Right lobe of liver (tissue), 6 donors: ENCODE results near the gene VGLL3. TPM values are rescaled to one million over a fixed set of nuclear protein-coding genes. Genes with fewer than 3 reads are reported as not detected.
"Not testable (repeated sequence)": the region's sequence is repeated elsewhere in the genome, so short reads cannot be mapped to it uniquely, and the experiment has no call there.

ENCODE experiments used
- ATAC-seq, 4 donors: fragments of 200-7000 bp; cut with Tn5 transposase; one replicate each; pipeline ENCODE4 v1.9.1; 2020; ENCODE audit warnings: mild to moderate bottlenecking in 4 of 4, moderate library complexity in 4 of 4
- DNase-seq, 3 donors: peaks; one replicate each; pipeline ENCODE4 v3.0.0-alpha.2; 2020
- H3K27ac ChIP-seq, 3 donors: fragments of 200-600 bp; one replicate each; pipeline ENCODE4 v1.8.0; 2022
- H3K27me3 ChIP-seq, 2 donors: fragments of 200-600 bp; one replicate each; pipeline ENCODE4 v1.8.0; 2022
- H3K36me3 ChIP-seq, 4 donors: fragments of 200-600 bp; sonication (generic) in 1 of 4; one replicate each; pipeline versions ENCODE4 v1.5.1 to v1.8.0; 2017 to 2022; ENCODE audit warnings: control low read depth in 1 of 4
- H3K4me1 ChIP-seq, 4 donors: fragments of 200-600 bp; sonication (generic) in 1 of 4; one replicate each; pipeline versions ENCODE4 v1.5.1 to v1.8.0; 2017 to 2022; ENCODE audit warnings: control low read depth in 1 of 4
- H3K4me3 ChIP-seq, 3 donors: fragments of 200-600 bp; one replicate each; pipeline ENCODE4 v1.8.0; 2022
- H3K9me3 ChIP-seq, 4 donors: fragments of 200-600 bp; sonication (generic) in 1 of 4; one replicate each; pipeline versions ENCODE4 v1.5.1 to v1.8.0; 2017 to 2022; ENCODE audit warnings: control low read depth in 1 of 4
- POLR2A ChIP-seq: fragments of 450-650 bp; IDR thresholded peaks from one replicate; pipeline ENCODE4 v1.6.1; 2017; ENCODE audit warnings: antibody characterized with exemption, mild to moderate bottlenecking
- WGBS: methylation state at CpG from one replicate; pipeline ENCODE4 v1.1.6; 2018; ENCODE audit warnings: low coverage, low lambda C conversion rate; ENCODE audit not compliant: insufficient coverage; ENCODE audit errors: missing lambda C conversion rate; 5-methylcytosine and 5-hydroxymethylcytosine counted together
- intact Hi-C, 2 donors: fragments of 100-400 bp; cut with DNase I; formaldehyde crosslinking; loops; one replicate each; pipeline versions ENCODE4 v1.11.2 to v1.14.1; 2022
- total RNA-seq, 6 experiments: library from RNA; depleted of rRNA in 2 of 6; stranded (reverse); fragments of >200 nt in 2 of 6; fragmentation: NEBNext Ultra II Directional in 3 of 6; extraction: Animal tissue kit (Norgen Biotek cat#: 25700) in 3 of 6; gene quantifications; one replicate each; pipeline versions ENCODE4 v1.1.0 to v1.2.4, GENCODE V29; 2016 to 2023
- TF ChIP-seq, protein P1 (sequence below), 4 donors: fragments of 200-600 bp in 3 of 4; fragments of 450-650 bp in 1 of 4; IDR thresholded peaks; one replicate each; pipeline versions ENCODE4 v1.5.1 to v1.8.0; 2016 to 2022; ENCODE audit warnings: antibody characterized with exemption in 4 of 4, mild to moderate bottlenecking in 2 of 4
- donor health status: DM: no; HTN: yes; CAD: no.
- donor health status: DM: no; HTN: no; CAD: no.
- donor health status: DM: no; HTN: no; CAD: no.
- donor health status: DM: no; HTN: yes; CAD: no.
- donor health status: DM: no; HTN: yes; CAD: no.

VGLL3 gene
- total RNA-seq, 6 experiments from 2014 or later, result 0.21 to 3.8 (median 0.79) TPM

DNA sequence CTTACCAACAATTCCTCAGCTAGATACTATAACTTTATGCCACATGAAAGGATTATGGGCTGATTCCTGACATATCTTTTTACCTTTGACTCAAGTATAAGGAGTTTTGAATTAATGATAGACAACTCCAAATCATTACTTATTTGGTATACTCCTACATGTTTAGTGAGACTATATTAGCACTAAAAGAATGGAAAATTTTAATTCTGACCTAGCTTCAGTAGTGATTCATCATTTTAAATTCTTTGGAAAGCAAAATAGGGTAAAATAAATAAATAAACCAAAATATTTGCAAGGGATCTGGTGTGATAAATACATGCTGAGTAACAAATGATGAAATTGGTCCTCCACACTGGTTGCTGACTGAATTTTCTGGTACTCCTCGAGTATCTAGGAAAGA is 42.3 kb upstream of the VGLL3 start:
- DNase-seq (no peak), ATAC-seq (no peak)
- intact Hi-C loops, result no loop called here
- Histone ChIP-seq H3K27ac (no peak overlapping the region), H3K4me1 (no peaks in the 10 kb centered on the region), H3K27me3 (no peaks in the 10 kb centered on the region), H3K4me3 (no peak overlapping the region), H3K9me3 (no peaks in the 10 kb centered on the region), H3K36me3 (no peaks in the 10 kb centered on the region)
- WGBS, result 12% methylated on average over 1 of the region's 1 CpG
- TF ChIP-seq, protein P1, sequence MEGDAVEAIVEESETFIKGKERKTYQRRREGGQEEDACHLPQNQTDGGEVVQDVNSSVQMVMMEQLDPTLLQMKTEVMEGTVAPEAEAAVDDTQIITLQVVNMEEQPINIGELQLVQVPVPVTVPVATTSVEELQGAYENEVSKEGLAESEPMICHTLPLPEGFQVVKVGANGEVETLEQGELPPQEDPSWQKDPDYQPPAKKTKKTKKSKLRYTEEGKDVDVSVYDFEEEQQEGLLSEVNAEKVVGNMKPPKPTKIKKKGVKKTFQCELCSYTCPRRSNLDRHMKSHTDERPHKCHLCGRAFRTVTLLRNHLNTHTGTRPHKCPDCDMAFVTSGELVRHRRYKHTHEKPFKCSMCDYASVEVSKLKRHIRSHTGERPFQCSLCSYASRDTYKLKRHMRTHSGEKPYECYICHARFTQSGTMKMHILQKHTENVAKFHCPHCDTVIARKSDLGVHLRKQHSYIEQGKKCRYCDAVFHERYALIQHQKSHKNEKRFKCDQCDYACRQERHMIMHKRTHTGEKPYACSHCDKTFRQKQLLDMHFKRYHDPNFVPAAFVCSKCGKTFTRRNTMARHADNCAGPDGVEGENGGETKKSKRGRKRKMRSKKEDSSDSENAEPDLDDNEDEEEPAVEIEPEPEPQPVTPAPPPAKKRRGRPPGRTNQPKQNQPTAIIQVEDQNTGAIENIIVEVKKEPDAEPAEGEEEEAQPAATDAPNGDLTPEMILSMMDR (IDR thresholded peaks at IDR 0.05), result no peak
- TF ChIP-seq POLR2A, result no peak

GRCh38 chr3:87025661-87026645 is 35.0 kb upstream of the VGLL3 start:
- ATAC-seq (peak in 1 of 4 donors; percentile 48), DNase-seq (no peak)
- Histone ChIP-seq H3K9me3 (no peaks in the 10 kb centered on the region), H3K4me1 (no peaks in the 10 kb centered on the region), H3K27me3 (no peaks in the 10 kb centered on the region), H3K4me3 (no peak overlapping the region), H3K36me3 (no peaks in the 10 kb centered on the region), H3K27ac (no peak overlapping the region)
- WGBS, result 73% methylated on average over 3 of the region's 3 CpGs
- intact Hi-C loops, result no loop called here
- TF ChIP-seq, protein P1 (IDR thresholded peaks at IDR 0.05), result no peak
- TF ChIP-seq POLR2A, result no peak

GRCh38 chr3:87017370-87017769 is 26.4 kb upstream of the VGLL3 start:
- H3K4me1 ChIP-seq, H3K27me3 ChIP-seq, intact Hi-C loops, H3K27ac ChIP-seq, DNase-seq, H3K9me3 ChIP-seq, H3K36me3 ChIP-seq, ATAC-seq, H3K4me3 ChIP-seq: not testable (repeated sequence)
- WGBS, result 29% methylated on average over 1 of the region's 6 CpGs

DNA sequence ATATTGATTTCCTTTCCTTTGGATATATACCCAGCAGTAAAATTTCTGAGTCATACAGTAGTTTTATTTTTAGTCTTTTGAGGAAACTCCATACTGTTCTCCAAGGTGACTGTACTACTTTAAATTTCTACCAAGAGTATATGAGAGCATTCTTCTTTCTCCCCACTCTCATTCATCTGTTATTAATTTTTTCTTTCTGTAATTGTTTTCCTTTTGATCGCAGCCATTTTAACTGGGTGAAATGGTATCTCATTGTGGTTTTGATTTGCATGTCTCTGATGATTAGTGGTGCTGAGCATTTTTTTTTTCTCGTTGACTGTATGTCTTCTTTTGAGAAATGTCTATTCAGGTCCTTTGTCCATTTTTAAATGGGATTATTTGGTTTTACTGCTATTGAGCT is 18.3 kb upstream of the VGLL3 start:
- no peaks in the 10 kb centered on the region for H3K36me3 ChIP-seq
- intact Hi-C loops, result no loop called here
- DNase-seq (no peak), ATAC-seq (no peak)
- H3K27ac ChIP-seq, result no peak overlapping the region
- WGBS, result 16% methylated on average over 2 of the region's 2 CpGs
- H3K27me3 ChIP-seq, result no peaks in the 10 kb centered on the region
- TF ChIP-seq POLR2A, result no peak
- TF ChIP-seq, protein P1 (IDR thresholded peaks at IDR 0.05), result no peak
- H3K9me3 ChIP-seq, result no peaks in the 10 kb centered on the region
- H3K4me1 ChIP-seq, result no peaks in the 10 kb centered on the region
- H3K4me3 ChIP-seq, result no peak overlapping the region

DNA sequence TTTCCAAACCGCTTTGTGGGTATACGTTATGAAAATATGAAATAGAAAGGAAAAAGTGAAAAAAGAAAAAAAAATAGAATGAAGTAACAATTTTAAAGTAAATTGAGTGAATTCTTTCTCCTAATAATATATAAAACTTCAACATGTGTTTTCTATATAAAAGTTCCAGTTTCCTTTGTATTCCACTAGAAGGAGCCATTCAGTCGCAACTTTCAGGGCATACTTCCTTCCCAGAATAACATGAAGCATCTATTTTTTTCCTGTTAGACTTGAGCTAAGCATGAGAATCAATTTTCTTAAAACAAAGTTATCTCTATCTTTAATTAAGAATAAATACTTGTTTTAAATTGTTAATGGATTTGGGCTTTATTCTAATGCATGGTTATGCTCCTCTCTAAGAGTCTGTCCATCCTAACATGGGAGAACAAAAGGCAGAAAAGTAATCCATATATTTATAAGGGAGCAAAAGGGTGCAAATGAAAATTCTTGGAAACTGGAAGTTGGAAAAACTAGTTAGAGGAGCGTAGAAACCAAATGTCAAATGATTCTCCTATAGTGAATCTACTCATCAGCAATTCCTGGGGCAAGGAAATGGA is 16.0 kb upstream of the VGLL3 start:
- Histone ChIP-seq H3K4me1 (no peaks in the 10 kb centered on the region), H3K27ac (no peak overlapping the region), H3K36me3 (no peaks in the 10 kb centered on the region), H3K9me3 (no peaks in the 10 kb centered on the region), H3K4me3 (no peak overlapping the region), H3K27me3 (no peaks in the 10 kb centered on the region)
- intact Hi-C loops, result no loop called here
- no peak for DNase-seq
- TF ChIP-seq, protein P1 (IDR thresholded peaks at IDR 0.05), result peak; percentile 6 to 39 (median 36)
- no peak for TF ChIP-seq POLR2A
- no peak for ATAC-seq
- WGBS, result 32% methylated on average over 4 of the region's 4 CpGs
